Esophagus muscularis mucosa (tissue), 3 donors: ENCODE measurements around the gene HIVEP2.

ENCODE experiments used
- CTCF ChIP-seq, 3 experiments: fragments of 200-600 bp in 2 of 3; fragments of 450-650 bp in 1 of 3; sonication (generic) in 2 of 3; IDR thresholded peaks; one replicate each; pipeline ENCODE4 v1.5.1; 2017 to 2019; ENCODE audit warnings: antibody characterized with exemption in 3 of 3, mild to moderate bottlenecking in 2 of 3, moderate library complexity in 1 of 3
- POLR2A ChIP-seq: fragments of 450-650 bp; IDR thresholded peaks from one replicate; pipeline ENCODE4 v1.6.1; 2017; ENCODE audit warnings: antibody characterized with exemption, moderate library complexity, mild to moderate bottlenecking, low read depth
- POLR2AphosphoS5 ChIP-seq, 2 donors: sonication (generic); formaldehyde crosslinking; IDR thresholded peaks; one replicate each; pipeline ENCODE4 v1.6.1; 2017; ENCODE audit warnings: antibody characterized with exemption in 2 of 2

GRCh38 chr6:142844065-142844755, 100.8 kb downstream of the HIVEP2 start:
- TF ChIP-seq CTCF (IDR thresholded peaks at IDR 0.05): no peak
- TF ChIP-seq POLR2AphosphoS5 (IDR thresholded peaks at IDR 0.05): no peak
- no peak for TF ChIP-seq POLR2A
